Muscle of leg (tissue), 11 donors: ENCODE measurements around the gene LIN28A. TPM values are rescaled to one million over a fixed set of nuclear protein-coding genes. Genes with fewer than 3 reads are reported as not detected.

Experiments
- DNase-seq: peaks from one replicate; pipeline ENCODE4 v3.0.0; 2013
- H3K27ac ChIP-seq: one replicate; pipeline ENCODE4 v1.5.1; 2013; ENCODE audit warnings: mild to moderate bottlenecking, low read length, control low read depth
- H3K27me3 ChIP-seq: one replicate; pipeline ENCODE4 v1.6.1; 2013; ENCODE audit warnings: low read length; ENCODE audit not compliant: control insufficient read depth, insufficient read depth
- H3K36me3 ChIP-seq: one replicate; pipeline ENCODE4 v1.6.1; 2013; ENCODE audit warnings: low read length; ENCODE audit not compliant: control insufficient read depth, insufficient read depth
- H3K4me1 ChIP-seq: one replicate; pipeline ENCODE4 v1.6.1; 2013; ENCODE audit warnings: low read length; ENCODE audit not compliant: control insufficient read depth, insufficient read depth
- H3K4me3 ChIP-seq: one replicate; pipeline ENCODE4 v1.5.1; 2013; ENCODE audit warnings: low read length, control low read depth
- H3K9me3 ChIP-seq: replicated peaks from 2 replicates; pipeline ENCODE4 v1.6.1; 2013; ENCODE audit warnings: low read depth, low read length; ENCODE audit not compliant: control insufficient read depth
- WGBS: methylation state at CpG from one replicate; pipeline ENCODE4 v1.1.5; 2013; ENCODE audit warnings: missing lambda C conversion rate; ENCODE audit not compliant: insufficient coverage; 5-methylcytosine and 5-hydroxymethylcytosine counted together
- polyA plus RNA-seq, 8 donors: library from polyadenylated mRNA; unstranded; fragments of 120-200 nt; gene quantifications; one replicate each; pipeline versions ENCODE4 v1.2.1 to v1.2.3, GENCODE V29; 2013; ENCODE audit warnings: inconsistent platforms in 1 of 8, low replicate concordance in 1 of 8; ENCODE audit not compliant: insufficient read length in 8 of 8, insufficient read depth in 1 of 8
- total RNA-seq: library from RNA; stranded (reverse); fragments of 120-200 nt; gene quantifications from one replicate; pipeline ENCODE4 v1.2.4, GENCODE V29; 2013

The LIN28A gene
- total and polyA plus RNA-seq, 9 donors: 0.03 to 0.04 (median 0.04) TPM; not detected in 6

DNA sequence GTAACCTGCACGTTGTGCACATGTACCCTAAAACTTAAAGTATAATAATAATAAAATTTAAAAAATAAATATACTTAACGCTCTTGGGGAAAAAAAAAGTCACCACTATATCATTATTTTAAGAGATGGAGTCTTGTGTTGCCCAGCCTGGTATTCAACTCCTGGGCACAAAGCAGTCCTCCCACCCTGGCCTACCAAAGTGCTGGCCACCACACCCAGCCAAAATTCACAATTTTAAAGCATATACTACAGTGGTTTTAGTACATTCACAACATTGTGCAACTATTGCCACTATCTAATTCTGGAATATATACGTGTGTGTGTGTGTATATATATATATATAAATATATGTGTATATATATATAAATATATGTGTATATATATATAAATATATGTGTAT is 67.5 kb downstream of the LIN28A start:
- DNase-seq: no peak
- Histone ChIP-seq H3K27ac (no peak overlapping the region), H3K4me1 (peaks cover 7% of the 10 kb centered on the region), H3K27me3 (no peaks in the 10 kb centered on the region), H3K4me3 (no peak overlapping the region), H3K9me3 (no peaks in the 10 kb centered on the region), H3K36me3 (peaks cover 37% of the 10 kb centered on the region)
- no CpG with 5 or more reads among the region's 3 CpGs for WGBS

DNA sequence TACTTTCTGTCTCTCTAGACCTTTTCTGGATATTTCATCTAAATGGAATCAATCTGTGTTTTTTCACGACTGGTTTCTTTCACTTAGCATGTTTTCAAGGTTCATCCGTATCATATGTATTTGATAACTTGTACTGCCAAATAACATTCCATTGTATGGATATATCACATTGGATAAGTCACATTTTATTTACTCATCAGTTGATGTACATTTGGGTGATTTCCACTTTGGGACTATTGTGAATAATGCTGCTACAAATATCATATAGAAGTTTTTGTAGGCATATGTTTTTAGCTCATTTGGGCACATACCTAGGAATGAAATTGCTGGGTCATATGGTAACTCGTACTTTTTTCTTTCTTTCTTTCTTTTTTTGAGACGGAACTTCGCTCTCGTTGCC is 68.4 kb downstream of the LIN28A start:
- Histone ChIP-seq H3K27ac (no peak overlapping the region), H3K36me3 (peaks cover 29% of the 10 kb centered on the region), H3K9me3 (no peaks in the 10 kb centered on the region), H3K4me3 (no peak overlapping the region), H3K4me1 (peaks cover under 1% of the 10 kb centered on the region), H3K27me3 (no peaks in the 10 kb centered on the region)
- DNase-seq: no peak
- WGBS: 93% methylated on average over 4 of the region's 6 CpGs

Other genes with a start within 250 kb of the LIN28A start
- not detected for gene C1orf232, start 241.9 kb upstream of the LIN28A start, total RNA-seq
- gene C1orf232, start 241.9 kb upstream of the LIN28A start, polyA plus RNA-seq: not detected
- 20.7 TPM for gene ZNF593, start 240.9 kb upstream of the LIN28A start, total RNA-seq
- gene ZNF593, start 240.9 kb upstream of the LIN28A start, polyA plus RNA-seq: 10 to 100 TPM; 18.7 to 25.8 (median 19.3) TPM
- gene ZNF593OS, start 239.0 kb upstream of the LIN28A start, total RNA-seq: 0.31 TPM
- 1 to 10 TPM in 4 of 8 donors, under 1 TPM in 4; 0.49 to 1.6 (median 0.95) TPM for gene ZNF593OS, start 239.0 kb upstream of the LIN28A start, polyA plus RNA-seq
- 1.2 TPM for gene CNKSR1, start 233.3 kb upstream of the LIN28A start, total RNA-seq
- gene CNKSR1, start 233.3 kb upstream of the LIN28A start, polyA plus RNA-seq: 1 to 10 TPM in 7 of 8 donors, under 1 TPM in 1; 0.81 to 5.2 (median 2.2) TPM
- gene CATSPER4, start 220.2 kb upstream of the LIN28A start, total RNA-seq: not detected
- under 1 TPM in 1 of 8 donors, not detected in 7; 0.06 TPM for gene CATSPER4, start 220.2 kb upstream of the LIN28A start, polyA plus RNA-seq
- gene CEP85, start 176.6 kb upstream of the LIN28A start, total RNA-seq: 18.0 TPM
- gene CEP85, start 176.6 kb upstream of the LIN28A start, polyA plus RNA-seq: 10 to 100 TPM; 20.5 to 26.3 (median 22.0) TPM
- 12.2 TPM for gene SH3BGRL3, start 130.7 kb upstream of the LIN28A start, total RNA-seq
- 10 to 100 TPM; 53.0 to 85.2 (median 61.9) TPM for gene SH3BGRL3, start 130.7 kb upstream of the LIN28A start, polyA plus RNA-seq
- gene UBXN11, start 104.2 kb upstream of the LIN28A start, total RNA-seq: 4.2 TPM
- gene UBXN11, start 104.2 kb upstream of the LIN28A start, polyA plus RNA-seq: 10 to 100 TPM in 5 of 8 donors, 1 to 10 TPM in 3; 7.7 to 13.9 (median 10.5) TPM
- 1.7 TPM for gene CD52, start 92.9 kb upstream of the LIN28A start, total RNA-seq
- gene CD52, start 92.9 kb upstream of the LIN28A start, polyA plus RNA-seq: 1 to 10 TPM; 1.1 to 3.8 (median 2.1) TPM
- gene CRYBG2, start 56.7 kb upstream of the LIN28A start, total RNA-seq: 0.22 TPM
- gene CRYBG2, start 56.7 kb upstream of the LIN28A start, polyA plus RNA-seq: 1 to 10 TPM in 1 of 8 donors, under 1 TPM in 3, not detected in 4; 0.07 to 1.6 (median 0.16) TPM
- gene ZNF683, start 38.1 kb upstream of the LIN28A start, total RNA-seq: not detected
- gene ZNF683, start 38.1 kb upstream of the LIN28A start, polyA plus RNA-seq: not detected
- 21.8 TPM for gene DHDDS, start 21.5 kb downstream of the LIN28A start, total RNA-seq
- gene DHDDS, start 21.5 kb downstream of the LIN28A start, polyA plus RNA-seq: 10 to 100 TPM; 16.2 to 28.5 (median 21.3) TPM
- gene HMGN2, start 61.6 kb downstream of the LIN28A start, total RNA-seq: 478 TPM
- gene HMGN2, start 61.6 kb downstream of the LIN28A start, polyA plus RNA-seq: 100 to 1,000 TPM; 662 to 912 (median 763) TPM
- 5.3 TPM for gene RPS6KA1, start 118.9 kb downstream of the LIN28A start, total RNA-seq
- gene RPS6KA1, start 118.9 kb downstream of the LIN28A start, polyA plus RNA-seq: 10 to 100 TPM in 1 of 8 donors, 1 to 10 TPM in 7; 4.5 to 11.1 (median 6.6) TPM